ENCODE measurements around the gene EIF4E3.

DNA sequence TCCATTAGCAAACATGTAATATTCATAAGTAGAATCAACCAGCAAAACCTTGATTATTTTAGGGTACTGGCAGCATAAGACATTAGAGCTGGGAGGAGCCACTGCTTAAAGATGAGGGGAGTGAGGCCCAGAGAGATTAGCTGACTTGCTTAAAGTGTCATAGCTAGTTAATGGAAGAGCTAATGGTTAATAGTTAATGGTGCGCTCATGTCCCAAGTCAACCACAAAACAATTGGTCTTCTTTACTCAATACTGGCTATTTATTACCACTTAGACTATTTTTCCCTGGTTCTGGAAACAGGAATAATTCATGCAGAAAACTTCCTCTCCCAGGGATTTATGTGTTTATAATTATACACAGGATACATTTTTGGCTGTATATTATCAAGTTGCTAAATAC, 33.1 kb downstream of the EIF4E3 start:
- TF ChIP-seq, protein P1, sequence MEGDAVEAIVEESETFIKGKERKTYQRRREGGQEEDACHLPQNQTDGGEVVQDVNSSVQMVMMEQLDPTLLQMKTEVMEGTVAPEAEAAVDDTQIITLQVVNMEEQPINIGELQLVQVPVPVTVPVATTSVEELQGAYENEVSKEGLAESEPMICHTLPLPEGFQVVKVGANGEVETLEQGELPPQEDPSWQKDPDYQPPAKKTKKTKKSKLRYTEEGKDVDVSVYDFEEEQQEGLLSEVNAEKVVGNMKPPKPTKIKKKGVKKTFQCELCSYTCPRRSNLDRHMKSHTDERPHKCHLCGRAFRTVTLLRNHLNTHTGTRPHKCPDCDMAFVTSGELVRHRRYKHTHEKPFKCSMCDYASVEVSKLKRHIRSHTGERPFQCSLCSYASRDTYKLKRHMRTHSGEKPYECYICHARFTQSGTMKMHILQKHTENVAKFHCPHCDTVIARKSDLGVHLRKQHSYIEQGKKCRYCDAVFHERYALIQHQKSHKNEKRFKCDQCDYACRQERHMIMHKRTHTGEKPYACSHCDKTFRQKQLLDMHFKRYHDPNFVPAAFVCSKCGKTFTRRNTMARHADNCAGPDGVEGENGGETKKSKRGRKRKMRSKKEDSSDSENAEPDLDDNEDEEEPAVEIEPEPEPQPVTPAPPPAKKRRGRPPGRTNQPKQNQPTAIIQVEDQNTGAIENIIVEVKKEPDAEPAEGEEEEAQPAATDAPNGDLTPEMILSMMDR (conservative IDR thresholded peaks at IDR 0.05; ENCODE audit: low read depth, low read length), result no peak
- TF ChIP-seq EZH2 (IDR thresholded peaks at IDR 0.05; ENCODE audit: low read length, unreplicated experiment), result no peak
